GM21390 (cell line): Measurements from ENCODE around the gene DNAJB1.
"Not testable (repeated sequence)": the region's sequence is repeated elsewhere in the genome, so short reads cannot be mapped to it uniquely, and the experiment has no call there.

Experiments used
- ATAC-seq: cut with Tn5 transposase; IDR thresholded peaks from one replicate; pipeline ENCODE4 v1.9.1; 2021; ENCODE audit not compliant: unreplicated experiment

The DNAJB1 gene

DNA sequence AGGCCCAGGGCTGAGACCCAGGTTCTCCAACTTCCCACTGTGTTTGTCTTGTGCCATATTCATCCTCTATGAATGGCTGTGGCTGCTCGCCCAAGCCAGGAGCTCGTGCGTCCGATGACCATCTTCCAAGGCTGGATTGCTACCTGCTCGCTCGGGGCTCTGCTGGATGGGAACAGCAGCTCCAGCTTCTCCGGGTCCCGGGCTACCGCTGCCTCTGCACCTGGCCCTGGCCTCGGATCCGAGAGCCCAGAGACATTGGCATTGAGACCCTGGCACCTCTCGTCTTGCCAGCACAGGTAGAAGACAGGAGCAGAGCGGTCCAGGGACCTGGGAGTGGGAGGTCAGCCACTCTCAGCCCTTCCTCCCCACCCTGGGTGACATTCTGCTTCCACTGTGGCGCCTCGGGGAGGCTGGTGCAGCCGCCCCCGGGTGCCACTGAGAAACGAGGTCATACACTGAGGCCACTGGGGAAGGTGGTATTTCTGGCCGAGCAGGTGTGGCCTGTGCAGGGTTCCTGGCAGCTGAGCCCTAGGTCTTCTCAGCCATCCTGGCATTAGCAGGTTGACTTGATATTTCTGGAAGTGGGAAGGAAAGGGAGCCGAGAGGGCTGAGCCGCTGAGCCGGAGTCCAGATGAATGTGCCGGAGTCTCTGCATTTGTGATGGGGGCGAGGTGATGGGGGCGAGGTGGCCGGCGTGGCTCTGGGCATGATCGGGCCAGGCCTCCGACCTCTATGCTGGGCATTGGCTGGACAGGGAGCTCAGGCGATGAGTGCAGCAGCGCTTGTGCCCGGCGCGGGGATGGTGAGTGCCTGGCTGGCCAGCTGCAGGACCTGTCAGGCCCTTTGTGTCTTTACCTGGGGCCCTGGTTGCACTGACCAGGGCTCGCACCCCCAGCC is 35.1 kb upstream of the DNAJB1 start:
- ATAC-seq: no peak

DNA sequence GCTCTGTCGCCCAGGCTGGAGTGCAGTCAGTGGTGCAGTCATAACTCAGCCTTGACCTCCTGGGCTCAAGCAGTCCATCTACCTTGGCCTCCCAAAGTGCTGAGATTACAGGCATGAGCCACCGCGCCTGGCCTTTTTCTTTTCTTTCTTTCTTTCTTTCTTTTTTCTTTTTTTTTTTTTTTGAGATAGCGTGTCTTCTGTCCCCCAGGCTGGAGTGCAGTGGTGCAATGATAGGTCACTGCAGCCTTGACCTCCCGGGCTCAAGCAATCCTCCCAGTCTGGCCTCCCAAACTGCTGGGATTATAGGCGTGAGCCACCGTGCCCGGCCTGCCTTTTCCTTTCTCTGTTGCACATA is 33.8 kb upstream of the DNAJB1 start:
- not testable (repeated sequence) for ATAC-seq

DNA sequence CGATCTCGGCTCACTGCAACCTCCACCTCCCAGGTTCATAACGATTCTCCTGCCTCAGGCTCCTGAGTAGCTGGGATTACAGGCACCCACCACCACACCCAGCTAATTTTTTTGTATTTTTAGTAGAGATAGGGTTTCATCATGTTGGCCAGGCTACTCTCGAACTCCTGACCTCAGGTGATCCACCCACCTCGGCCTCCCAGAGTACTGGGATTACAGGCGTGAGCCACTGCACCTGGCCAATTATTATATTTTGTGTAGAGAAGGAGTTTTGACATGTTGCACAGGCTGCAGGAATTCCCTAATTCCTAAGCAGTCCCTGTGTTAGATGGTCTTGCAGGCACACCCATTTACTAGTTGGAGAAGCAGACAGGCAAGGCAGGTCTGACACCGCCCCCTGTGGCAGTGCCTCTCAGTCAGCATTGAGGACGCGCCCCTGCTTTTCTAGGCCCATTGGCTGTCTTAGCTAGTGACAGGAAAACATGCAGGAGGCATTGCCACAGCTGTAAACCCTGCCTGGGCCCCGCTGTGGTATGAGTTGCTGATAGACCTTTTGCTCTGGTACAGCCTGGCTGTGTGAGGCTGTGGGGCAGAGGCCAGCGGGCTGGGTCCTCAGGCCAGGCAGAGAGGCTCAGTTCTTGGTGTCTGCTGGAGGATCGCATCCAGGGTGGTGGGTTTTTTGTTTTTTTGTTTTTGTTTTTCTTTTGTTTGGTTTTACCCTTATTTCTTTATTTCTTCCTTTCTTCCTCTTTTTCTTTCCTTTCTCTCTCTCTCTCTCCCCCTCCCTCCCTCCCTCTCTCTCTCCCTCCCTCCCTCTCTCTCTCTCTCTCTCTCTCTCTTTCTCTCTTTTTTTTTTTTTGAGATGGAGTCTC is 33.2 kb upstream of the DNAJB1 start:
- ATAC-seq: not testable (repeated sequence)

DNA sequence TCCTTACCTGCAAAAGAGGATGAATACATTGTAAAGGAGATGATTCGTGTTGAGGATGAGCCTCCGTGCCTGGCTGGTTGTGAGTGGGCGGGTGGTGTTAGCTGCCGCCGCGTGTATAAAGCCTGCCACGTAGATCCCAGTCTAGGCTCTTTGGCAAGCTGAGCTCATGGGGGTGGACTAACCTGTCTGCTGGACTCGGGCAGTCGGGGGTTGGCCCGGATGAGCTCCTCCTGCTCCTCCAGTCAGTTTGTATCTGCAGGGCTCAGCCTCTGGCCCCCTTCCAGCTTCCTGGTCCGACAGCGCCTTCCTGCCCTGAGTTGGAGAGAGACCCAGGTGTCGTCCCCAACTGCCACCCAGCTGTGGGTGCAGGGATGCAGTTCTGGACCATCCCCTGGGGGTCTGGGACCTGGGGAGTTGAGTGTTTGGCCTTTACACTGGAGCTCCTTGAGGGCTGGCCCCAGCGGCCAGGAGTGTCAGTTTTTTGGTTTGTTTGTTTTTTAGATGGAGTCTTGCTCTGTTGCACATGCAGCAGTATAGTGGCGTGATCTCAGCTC is 32.1 kb upstream of the DNAJB1 start:
- no peak for ATAC-seq

DNA sequence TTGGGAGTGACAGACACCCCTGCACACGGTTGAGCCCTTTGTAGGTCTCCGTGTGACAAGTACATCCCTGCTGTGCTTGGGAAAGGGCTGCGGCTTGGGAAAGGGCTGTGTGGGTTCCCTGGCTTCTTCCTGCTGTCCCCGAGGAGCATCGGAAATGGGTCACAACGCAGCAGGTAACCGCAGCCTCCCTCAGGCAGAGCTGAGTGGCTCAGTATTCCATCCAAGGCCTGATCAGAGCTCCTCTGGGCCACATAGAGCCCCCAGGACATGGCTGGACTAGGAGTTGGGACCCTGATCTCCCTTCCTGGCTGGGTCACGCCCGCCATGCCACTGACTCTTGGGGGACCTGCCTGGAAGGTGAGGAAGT is 27.5 kb upstream of the DNAJB1 start:
- ATAC-seq: no peak

DNA sequence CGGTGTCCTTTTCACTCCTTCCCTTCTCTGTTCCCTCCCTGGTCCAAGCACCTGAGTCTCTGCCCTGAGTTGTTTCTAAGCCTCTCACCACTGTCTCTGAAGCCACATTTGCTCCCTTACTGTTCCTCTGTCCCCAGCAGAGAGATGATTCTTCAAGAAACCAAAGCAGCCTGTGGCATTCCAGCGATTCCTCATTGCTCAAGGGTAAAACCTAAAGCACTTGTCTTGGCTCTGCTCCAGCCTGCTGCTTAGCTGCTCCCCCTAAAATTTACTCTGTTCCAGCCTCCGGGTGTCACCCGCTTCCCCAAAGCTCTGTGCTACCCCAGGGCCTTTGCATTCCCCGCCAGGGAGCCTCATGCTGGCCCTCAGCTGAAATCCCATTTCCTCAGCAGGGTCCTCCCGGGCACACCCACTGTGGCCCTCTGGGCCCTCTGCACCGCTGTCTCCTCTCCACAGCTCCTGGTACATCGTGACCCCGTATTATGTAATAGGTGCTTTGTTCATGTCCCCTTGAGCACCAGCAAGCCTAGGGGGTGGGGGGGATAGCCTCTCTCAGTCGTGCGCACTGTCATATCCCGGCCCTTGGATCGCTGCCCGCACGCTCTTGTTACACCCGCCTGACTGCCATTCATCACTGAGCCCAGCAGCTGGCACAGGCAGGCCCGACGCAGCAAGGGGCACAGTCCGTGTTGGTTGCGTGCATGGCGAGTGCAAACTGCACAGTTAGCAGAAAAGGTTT is 26.9 kb upstream of the DNAJB1 start:
- ATAC-seq: no peak

DNA sequence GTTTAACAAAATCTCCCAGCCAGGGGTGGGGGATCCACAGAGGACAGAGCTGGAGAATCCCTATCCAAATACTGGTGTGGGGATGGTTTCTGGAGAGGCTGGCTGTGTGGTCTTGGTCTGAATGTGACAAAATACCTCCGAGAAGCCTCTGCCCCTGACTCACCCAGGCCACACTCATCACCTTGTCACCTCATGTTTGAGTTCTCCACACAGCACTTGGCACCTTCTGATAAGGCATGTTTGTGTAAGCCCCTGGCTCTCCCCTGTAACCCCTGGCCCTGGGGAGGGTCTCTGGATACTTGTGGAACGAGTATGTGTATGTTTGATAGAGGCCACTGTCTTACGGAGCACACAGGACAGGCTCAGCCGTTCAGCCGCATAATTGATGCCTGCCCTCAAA is 25.9 kb upstream of the DNAJB1 start:
- ATAC-seq: no peak

DNA sequence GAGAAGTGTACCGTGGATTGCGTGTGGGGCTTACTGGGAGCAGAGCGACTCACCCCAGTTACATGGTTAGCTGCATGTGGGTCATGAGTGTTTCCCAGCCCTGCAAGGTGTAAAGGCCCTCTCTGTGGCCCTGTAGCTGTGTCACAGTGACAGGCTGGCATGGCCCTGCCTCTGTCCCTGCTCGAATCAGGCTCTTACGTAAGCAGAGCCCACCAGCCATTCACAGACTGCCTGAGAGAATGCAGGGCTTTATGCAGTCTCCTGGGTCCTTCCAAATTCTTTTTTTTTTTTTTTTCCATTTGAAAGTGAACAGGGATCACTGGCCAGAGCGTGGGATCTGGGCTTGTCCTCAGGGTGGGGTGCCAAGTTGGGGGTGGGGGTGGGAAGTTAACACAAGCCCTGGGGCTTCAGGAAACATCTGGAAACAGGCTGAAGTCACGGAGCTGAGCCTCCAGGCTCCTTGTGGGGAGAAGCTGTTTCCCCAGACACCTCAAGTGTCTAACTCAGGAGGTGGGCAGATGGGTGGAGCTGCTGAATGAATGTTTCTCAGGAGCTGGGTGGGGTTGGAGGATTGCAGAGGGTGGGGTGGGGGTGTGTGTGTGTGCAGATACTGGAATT is 24.6 kb upstream of the DNAJB1 start:
- no peak for ATAC-seq

DNA sequence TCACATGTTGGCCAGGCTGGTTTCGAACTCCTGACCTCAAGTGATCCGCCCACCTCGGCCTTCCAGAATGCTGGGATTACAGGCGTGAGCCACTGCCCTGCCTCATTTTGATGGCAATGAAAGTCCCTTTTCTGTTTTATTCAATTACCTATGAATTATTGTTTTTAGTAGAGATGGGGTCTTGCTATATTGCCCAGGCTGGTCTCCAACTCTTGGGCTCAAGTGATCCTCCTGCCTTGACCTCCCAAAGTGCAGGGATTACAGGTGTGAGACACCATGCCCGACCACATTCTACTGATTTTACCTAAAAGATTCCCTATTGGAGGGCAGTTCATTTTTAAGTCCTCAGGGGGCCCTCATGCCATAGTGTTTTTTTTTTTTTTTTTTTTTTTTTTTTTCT is 23.8 kb upstream of the DNAJB1 start:
- ATAC-seq: not testable (repeated sequence)

DNA sequence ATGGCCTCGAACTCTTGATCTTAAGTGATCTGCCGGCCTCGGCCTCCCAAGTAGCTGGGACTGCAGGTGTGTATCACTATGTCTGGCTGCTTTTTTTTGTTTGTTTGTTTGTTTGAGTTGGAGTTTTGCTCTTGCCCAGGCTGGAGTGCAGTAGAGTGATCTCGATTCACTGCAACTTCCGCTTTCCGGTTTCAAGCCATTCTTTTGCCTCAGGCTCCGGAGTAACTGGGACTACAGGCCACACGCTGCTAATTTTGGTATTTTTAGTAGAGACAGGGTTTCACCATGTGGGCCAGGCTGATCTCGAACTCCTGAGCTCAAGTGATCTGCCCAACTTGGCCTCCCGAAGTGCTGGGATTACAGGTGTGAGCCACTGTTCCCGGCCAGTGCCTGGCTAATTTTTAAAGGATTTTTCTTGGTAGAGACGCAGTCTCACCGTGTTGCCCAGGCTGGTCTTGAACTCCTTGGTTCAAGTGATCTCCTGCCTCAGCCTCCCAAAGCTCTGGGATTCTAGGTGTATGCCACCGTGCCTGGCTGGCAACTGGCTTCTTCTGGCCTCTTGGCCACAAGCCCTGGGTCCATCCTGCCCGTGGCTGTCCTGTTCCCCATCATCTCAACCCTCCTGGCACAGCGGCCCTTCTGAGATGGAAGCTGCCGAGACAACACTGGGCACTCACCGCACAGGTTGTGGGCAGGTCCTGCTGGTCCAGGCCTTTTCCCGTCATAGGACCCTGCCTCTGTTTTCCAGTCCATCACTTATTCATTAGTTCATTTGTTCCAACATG is 22.7 kb upstream of the DNAJB1 start:
- no peak for ATAC-seq

DNA sequence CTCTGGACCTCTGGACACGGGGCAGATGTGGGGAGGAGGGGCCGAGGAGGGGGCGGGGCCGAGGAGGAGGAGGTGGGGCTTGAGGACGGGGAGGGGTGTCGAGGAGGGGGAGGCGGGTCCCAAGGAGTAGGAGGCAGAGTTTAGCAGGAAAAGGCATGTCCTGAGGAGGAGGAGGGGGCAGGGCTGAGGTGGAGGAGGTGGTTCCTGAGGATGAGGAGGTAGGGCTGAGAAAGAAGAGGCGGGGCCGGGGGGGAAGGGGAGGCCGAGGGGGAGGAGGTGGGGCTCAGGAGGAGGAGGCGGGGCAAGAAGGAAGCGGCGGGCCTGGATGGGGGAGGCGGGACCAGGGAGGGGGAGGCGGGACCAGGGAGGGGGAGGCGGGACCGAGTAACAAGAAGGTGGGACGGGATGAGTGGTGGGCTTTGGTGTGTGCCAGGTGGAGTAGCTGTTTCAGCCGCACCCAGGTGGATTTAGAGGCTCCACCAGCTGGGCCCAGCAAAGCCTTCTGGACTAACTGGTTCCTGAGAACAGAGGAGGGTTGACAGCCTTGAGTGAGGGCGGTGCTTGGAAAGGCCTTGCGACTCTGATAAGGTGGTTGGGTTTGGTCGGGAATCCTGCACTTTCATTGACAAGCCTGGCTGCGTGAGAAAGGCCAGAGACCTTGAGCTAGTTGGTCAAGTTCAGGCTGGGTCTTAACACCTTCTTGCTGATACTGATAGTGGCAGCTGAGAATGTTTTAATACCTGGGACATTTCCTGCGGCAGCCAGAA is 18.9 kb upstream of the DNAJB1 start:
- ATAC-seq: no peak

DNA sequence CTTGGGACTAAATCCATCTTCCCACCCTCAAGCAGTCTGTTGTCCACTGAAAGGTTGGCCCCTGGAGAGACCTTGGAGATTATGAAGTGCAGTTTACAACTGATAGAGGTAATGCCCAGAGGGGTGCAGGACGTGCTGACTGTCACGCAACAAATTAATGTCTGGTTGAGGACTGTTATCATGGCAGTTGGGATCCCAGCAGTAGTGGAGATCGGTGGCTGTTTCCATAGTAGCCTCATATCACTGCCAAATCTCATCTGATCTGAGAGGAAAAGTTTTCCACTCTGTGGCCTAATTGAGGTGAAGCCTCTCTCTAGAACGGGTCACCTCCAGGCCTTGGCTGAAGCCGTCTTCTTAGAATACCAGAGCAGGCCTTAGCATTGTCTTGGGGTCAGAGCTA is 15.3 kb upstream of the DNAJB1 start:
- no peak for ATAC-seq

DNA sequence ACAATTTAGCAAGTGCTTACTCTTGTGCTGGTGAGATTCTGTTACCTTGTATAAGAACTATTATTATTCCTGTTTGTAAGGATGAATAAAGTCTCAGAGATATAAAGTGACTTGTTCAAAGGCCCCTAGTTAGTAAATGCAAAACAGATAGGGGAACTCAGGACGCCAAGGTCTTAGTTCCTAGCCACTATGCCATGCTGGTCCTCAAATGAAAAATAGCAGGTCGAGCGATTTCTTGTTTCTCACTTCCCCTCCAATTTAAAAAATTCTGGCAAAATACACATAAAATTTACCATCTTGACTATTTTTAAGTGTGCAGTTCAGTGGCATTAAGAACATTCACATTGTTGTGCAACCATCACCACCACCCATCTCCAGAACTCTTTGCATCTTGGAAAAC is 12.3 kb upstream of the DNAJB1 start:
- ATAC-seq: no peak

DNA sequence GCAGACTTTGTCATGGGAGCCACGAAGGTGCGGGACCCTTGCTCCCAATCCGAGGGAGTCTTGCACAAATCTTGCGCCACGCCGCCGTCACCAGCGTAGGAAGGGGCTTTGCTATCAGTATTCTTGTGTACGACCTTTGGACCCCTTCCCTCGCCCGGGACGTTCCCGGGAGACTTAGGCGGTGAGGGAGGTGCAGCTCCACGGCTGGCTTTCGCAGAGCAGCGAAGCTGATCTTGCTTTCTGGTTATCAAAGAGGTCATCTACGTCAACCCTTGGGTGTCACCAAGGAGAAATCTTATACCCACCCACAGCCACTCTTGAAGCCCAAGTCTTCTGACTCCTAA is 11.8 kb upstream of the DNAJB1 start:
- no peak for ATAC-seq

DNA sequence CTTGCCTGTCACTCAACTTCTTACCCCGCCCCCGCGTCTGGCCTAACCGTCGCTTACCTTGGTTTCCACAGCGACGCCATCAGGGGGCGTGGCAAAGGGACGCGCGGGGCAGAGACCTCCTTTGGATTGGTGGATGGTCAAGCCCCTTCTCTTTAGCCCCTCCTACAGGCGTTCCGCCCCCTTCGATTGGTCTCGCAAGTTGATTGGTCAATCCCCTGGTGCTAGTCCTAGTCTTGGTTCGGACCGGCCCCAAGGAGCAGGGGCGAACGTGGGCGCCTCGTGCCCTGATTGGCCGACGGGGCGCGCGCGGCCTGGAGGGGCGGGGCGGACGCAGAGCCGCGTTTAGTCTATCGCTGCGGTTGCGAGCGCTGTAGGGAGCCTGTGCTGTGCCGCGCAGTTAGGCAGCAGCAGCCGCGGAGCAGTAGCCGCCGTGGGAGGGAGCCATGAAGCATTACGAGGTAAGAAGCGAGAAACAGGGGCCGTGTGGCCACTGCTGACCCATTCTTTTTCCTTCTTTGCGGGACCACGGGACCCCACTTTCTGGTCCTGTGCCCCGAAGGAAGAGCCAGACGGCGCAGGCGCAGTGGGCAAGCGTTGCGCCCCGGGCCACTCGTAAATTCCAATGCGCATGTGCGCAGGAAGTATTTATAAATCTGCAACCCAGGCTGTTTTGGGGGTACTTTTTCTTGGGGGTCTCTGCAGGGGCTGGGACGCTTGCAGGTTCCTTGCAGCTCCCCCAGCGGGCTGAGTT is 11.2 kb upstream of the DNAJB1 start, which contains the start of gene TECR:
Gene TECR (plus strand): TSS at position 341 of the 751 bp plus-strand sequence. CDS start 103 bp downstream, at position 444.
- ATAC-seq: peak; percentile 93

DNA sequence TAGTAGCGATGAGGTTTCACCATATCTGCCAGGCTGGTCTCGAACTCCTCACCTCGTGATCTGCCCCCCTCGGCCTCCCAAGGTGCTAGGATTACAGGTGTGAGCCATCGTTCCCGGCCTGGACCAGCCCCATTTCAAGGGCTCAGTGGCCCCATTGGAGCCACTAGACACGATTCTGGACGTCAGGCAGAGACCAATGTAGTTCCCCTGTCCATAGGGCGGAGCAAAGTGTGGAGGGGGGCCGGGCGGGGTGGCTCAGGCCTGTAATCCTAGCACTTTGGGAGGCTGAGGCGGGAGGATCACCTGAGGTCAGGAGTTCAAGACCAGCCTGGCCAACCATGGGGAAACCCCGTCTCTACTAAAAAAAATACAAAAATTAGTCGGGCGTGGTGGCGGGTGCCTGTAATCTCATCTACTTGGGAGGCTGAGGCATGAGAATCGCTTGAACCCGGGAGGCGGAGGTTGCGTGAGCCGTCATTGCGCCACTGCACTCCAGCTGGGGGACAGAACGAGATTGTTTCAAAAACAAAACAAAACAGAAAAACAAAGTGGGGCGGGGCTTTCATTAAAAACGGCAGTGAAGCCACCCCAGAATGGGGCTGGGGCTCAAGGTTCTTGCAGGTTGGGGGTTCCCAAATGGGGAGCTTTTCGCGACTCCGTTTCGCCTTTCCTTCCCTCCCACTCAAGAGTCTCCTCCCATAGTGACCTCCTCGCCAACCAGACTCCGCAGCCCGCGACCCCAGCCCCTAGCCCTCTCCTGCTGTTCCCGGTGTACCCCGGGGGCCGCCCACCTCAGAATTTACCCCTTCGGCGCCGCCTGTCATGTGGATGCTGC is 10.4 kb upstream of the DNAJB1 start:
- ATAC-seq: no peak

DNA sequence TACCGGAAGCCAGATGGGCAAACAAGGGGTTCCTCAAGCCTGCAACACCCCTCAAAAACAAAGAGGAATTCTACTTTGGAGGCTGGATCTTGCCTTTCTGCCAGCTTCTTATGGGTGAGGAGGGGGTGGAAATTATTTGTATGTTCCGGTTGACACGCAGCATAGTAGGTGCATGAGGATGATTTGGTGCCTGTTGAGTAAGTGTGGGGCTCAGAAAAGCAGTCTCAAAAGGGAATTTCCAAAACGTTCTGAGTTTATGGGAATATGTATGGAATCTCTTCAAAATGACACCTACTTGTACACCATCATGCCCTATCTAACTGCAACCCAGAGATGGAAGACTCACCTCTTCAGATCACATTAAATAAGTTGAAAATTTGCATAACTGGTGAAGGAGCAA is 8.2 kb upstream of the DNAJB1 start:
- ATAC-seq: no peak

DNA sequence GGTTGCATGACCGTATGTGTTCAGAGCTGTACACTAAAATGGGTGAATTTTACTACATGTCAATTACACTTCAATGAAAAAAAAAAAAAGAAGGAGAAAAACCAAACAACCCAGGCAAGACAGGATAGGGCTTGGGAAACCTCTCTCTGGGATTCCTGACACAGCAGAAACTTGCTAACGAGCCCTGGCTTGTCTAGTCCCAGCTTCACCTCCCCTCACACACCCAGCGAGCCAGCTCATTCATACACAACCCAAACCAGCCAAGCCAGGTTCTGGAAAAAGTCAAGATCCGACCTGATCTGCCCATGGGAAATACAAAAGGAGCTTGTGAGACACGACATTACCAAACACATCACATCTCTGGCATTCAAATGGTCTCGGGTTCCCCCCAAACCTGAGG is 7.5 kb upstream of the DNAJB1 start:
- no peak for ATAC-seq
